Effector CD4-positive, alpha-beta T cell (primary cell): Measurements from ENCODE around the gene ZSCAN12.
"Not testable (repeated sequence)": the region's sequence is repeated elsewhere in the genome, so short reads cannot be mapped to it uniquely, and the experiment has no call there.

ENCODE experiments used
- DNase-seq: peaks from one replicate; pipeline ENCODE4 v3.0.0-alpha.2; 2020

ZSCAN12 gene

GRCh38 chr6:28393912-28394662, 5.5 kb downstream of the ZSCAN12 start:
- DNase-seq = no peak

GRCh38 chr6:28390688-28391087, 8.9 kb downstream of the ZSCAN12 start:
- DNase-seq = no peak

- no peak for DNase-seq
Measured at GRCh38 chr6:28384143-28384533, 15.4 kb downstream of the ZSCAN12 start.

- no peak for DNase-seq
Measured at GRCh38 chr6:28383235-28384142, 16.1 kb downstream of the ZSCAN12 start.

GRCh38 chr6:28380381-28380780, 19.2 kb downstream of the ZSCAN12 start:
- no peak for DNase-seq

GRCh38 chr6:28378644-28379043, 20.9 kb downstream of the ZSCAN12 start:
- DNase-seq = no peak

- DNase-seq = no peak
Measured at GRCh38 chr6:28377879-28378278, 21.7 kb downstream of the ZSCAN12 start.

- DNase-seq = no peak
Measured at GRCh38 chr6:28373925-28374324, 25.6 kb downstream of the ZSCAN12 start.

GRCh38 chr6:28371706-28372451, 27.7 kb downstream of the ZSCAN12 start:
- DNase-seq = no peak

GRCh38 chr6:28371280-28371679, 28.3 kb downstream of the ZSCAN12 start:
- no peak for DNase-seq

- DNase-seq = no peak
Measured at GRCh38 chr6:28370440-28370839, 29.1 kb downstream of the ZSCAN12 start.

GRCh38 chr6:28369463-28369862, 30.1 kb downstream of the ZSCAN12 start:
- DNase-seq = no peak

GRCh38 chr6:28368522-28368921, 31.0 kb downstream of the ZSCAN12 start:
- DNase-seq = no peak

GRCh38 chr6:28365590-28365989, 34.0 kb downstream of the ZSCAN12 start:
- DNase-seq = not testable (repeated sequence)

- DNase-seq = no peak
Measured at GRCh38 chr6:28360961-28361360, 38.6 kb downstream of the ZSCAN12 start.

- not testable (repeated sequence) for DNase-seq
Measured at GRCh38 chr6:28359562-28359961, 40.0 kb downstream of the ZSCAN12 start.

GRCh38 chr6:28357036-28357435, 42.5 kb downstream of the ZSCAN12 start:
- no peak for DNase-seq

- DNase-seq = no peak
Measured at GRCh38 chr6:28356666-28357020, 42.9 kb downstream of the ZSCAN12 start.

- peak; percentile 62 for DNase-seq
Measured at GRCh38 chr6:28355743-28356665, 43.5 kb downstream of the ZSCAN12 start.

GRCh38 chr6:28354688-28355554, 44.6 kb downstream of the ZSCAN12 start:
- DNase-seq = no peak
